ENCODE data around the gene SUMF1.

DNA sequence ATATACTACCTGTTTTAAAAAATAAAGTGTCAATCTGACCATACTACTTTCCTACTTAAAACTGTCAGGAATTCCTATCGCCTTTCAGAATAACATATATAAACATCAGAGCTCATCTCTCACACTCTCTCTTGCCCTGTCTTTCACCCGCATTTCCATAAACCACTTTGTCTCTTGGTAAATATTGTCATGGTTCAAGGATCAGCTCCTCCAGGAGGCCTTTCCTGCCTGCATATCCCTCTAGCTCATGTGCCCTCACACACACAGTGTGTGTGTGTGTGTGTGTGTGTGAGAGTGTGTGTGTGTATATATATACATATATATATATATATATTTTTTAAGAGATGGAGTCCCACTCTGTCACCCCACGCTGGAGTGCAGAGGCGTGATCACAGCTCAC is 6.7 kb downstream of the SUMF1 start:
- TF ChIP-seq, protein P1, sequence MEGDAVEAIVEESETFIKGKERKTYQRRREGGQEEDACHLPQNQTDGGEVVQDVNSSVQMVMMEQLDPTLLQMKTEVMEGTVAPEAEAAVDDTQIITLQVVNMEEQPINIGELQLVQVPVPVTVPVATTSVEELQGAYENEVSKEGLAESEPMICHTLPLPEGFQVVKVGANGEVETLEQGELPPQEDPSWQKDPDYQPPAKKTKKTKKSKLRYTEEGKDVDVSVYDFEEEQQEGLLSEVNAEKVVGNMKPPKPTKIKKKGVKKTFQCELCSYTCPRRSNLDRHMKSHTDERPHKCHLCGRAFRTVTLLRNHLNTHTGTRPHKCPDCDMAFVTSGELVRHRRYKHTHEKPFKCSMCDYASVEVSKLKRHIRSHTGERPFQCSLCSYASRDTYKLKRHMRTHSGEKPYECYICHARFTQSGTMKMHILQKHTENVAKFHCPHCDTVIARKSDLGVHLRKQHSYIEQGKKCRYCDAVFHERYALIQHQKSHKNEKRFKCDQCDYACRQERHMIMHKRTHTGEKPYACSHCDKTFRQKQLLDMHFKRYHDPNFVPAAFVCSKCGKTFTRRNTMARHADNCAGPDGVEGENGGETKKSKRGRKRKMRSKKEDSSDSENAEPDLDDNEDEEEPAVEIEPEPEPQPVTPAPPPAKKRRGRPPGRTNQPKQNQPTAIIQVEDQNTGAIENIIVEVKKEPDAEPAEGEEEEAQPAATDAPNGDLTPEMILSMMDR (IDR thresholded peaks at IDR 0.05), result no peak
- TF ChIP-seq POLR2A (IDR thresholded peaks at IDR 0.05), result no peak

All from adrenal gland (tissue), 5 donors.